ENCODE results near the gene GNAI3. TPM values are rescaled to one million over a fixed set of nuclear protein-coding genes. Genes with fewer than 3 reads are reported as not detected.

Gene GNAI3
- total RNA-seq, 1 donor from 2014 or later: 14.9 TPM

GRCh38 chr1:109623601-109624161 lies 75.3 kb downstream of the GNAI3 start:
- DNase-seq (ENCODE audit: low read depth in 2 of 2): no peak

- no peak for DNase-seq (ENCODE audit: low read depth in 2 of 2)
These were observed 76.0 kb downstream of the GNAI3 start for GRCh38 chr1:109624201-109625010.

GRCh38 chr1:109625176-109625575 lies 76.8 kb downstream of the GNAI3 start:
- DNase-seq (ENCODE audit: low read depth in 2 of 2): no peak

GRCh38 chr1:109625601-109626560 lies 77.5 kb downstream of the GNAI3 start:
- no peak for DNase-seq (ENCODE audit: low read depth in 2 of 2)

- DNase-seq (ENCODE audit: low read depth in 2 of 2): no peak
These were observed 78.4 kb downstream of the GNAI3 start for GRCh38 chr1:109626682-109627408.

GRCh38 chr1:109627692-109628399 lies 79.4 kb downstream of the GNAI3 start:
- no peak for DNase-seq (ENCODE audit: low read depth in 2 of 2)

GRCh38 chr1:109628540-109629321 lies 80.3 kb downstream of the GNAI3 start:
- DNase-seq (ENCODE audit: low read depth in 2 of 2): no peak

GRCh38 chr1:109629372-109630030 lies 81.1 kb downstream of the GNAI3 start:
- DNase-seq (ENCODE audit: low read depth in 2 of 2): no peak

- DNase-seq (ENCODE audit: low read depth in 2 of 2): no peak
These were observed 81.9 kb downstream of the GNAI3 start for GRCh38 chr1:109630081-109630897.

- DNase-seq (ENCODE audit: low read depth in 2 of 2): no peak
These were observed 82.6 kb downstream of the GNAI3 start for GRCh38 chr1:109630898-109631512.

GRCh38 chr1:109631513-109632505 lies 83.4 kb downstream of the GNAI3 start:
- no peak for DNase-seq (ENCODE audit: low read depth in 2 of 2)

GRCh38 chr1:109632671-109633346 lies 84.4 kb downstream of the GNAI3 start:
- DNase-seq (ENCODE audit: low read depth in 2 of 2): no peak

GRCh38 chr1:109634292-109634691 lies 85.9 kb downstream of the GNAI3 start:
- no peak for DNase-seq (ENCODE audit: low read depth in 2 of 2)

GRCh38 chr1:109634771-109635750 lies 86.6 kb downstream of the GNAI3 start:
- no peak for DNase-seq (ENCODE audit: low read depth in 2 of 2)

- no peak for DNase-seq (ENCODE audit: low read depth in 2 of 2)
These were observed 87.4 kb downstream of the GNAI3 start for GRCh38 chr1:109635862-109636200.

Measured in dermis microvascular lymphatic vessel endothelial cell (primary cell).